RKO (cell line): ENCODE measurements around the gene PCDHA5.
A peak's percentile ranks its signal among the peaks of the same experiment; 100 is the strongest.
"Not testable (repeated sequence)": the region's sequence is repeated elsewhere in the genome, so short reads cannot be mapped to it uniquely, and the experiment has no call there.

Experiments used
- DNase-seq: peaks from one replicate; pipeline ENCODE4 v3.0.0-alpha.2; 2016; ENCODE audit warnings: low spot score

Gene PCDHA5

DNA sequence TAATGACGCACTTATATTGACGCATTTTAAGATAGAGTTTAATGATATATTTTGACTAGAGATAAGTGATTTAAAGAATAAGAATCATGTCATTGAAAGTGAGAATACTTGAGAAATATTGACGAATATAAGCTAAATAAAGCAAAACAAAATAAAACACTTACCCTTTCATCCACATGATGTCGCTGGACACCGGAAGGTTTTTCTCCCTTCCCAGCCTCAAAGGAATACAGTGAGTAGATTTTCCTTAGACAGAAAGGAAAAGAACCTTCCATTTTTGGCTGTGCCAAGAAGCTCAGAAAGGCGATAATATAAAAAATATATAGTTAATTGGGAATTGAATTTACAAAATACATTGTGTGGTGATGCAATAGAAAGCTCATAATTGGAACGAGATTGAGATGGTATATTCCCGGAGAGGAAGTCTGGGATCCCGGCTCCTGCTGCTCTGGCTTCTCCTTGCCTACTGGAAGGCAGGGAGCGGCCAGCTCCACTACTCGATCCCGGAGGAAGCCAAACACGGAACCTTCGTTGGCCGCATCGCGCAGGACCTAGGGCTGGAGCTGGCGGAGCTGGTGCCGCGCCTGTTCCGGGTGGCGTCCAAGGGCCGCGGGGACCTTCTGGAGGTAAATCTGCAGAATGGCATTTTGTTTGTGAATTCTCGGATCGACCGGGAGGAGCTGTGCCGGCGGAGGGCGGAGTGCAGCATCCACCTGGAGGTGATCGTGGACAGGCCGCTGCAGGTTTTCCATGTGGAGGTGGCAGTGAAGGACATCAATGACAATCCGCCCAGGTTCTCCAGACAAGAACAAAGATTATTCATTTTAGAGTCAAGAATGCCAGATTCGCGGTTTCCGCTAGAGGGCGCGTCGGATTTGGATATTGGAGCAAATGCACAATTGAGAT is at the start of gene PCDHA5:
PCDHA5 (plus strand) TSS at position 239 of the 906 bp plus-strand sequence.
- no peak for DNase-seq

DNA sequence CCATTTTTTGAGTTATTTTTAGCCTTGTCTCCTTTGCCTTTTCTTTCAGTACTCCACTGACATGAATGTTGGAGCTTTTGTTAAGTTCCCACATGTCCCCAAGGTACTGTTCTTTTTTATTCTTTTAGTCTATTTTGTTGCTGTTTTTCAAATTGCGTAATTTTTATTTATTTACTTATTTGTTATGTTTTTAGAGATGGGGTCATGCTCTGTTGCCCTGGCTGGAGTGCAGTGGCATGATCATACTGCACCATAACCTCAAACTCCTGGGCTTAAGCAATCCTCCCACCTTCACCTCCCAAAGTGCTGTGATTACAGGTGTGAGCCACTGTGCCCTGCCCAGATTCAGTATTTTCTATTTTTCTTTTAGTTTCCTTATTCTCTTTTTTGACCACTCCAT is 40.9 kb upstream of the PCDHA5 start:
- DNase-seq: no peak

DNA sequence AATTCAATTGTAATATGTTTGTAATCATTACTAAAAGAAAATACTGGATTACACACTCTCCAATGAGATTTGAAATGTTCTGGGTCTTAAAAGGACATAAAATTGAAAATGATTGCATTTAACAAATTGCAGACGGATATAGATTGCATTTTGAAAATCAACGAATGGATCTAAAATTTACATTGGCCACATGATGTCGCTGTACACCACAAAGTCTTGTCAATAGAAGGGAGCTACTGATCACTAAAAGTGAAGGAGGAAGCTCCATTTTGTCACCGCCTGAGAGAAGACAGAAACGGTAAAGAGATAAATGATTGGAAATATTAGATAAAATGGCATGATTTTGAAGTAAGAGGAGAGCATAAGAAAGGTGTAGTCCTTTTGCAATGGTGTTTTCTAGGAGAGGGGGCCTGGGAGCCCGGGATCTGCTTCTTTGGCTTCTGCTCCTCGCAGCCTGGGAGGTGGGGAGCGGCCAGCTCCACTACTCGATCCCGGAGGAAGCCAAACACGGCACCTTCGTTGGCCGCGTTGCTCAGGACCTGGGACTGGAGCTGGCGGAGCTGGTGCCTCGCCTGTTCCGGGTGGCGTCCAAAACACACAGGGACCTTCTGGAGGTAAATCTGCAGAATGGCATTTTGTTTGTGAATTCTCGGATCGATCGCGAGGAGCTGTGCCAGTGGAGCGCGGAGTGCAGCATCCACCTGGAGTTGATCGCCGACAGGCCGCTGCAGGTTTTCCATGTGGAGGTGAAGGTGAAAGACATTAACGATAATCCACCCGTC is 35.3 kb upstream of the PCDHA5 start, which contains the start of gene PCDHA1:
PCDHA1 (plus strand) TSS at position 236 of the 782 bp plus-strand sequence.
- DNase-seq: peak; percentile 57

DNA sequence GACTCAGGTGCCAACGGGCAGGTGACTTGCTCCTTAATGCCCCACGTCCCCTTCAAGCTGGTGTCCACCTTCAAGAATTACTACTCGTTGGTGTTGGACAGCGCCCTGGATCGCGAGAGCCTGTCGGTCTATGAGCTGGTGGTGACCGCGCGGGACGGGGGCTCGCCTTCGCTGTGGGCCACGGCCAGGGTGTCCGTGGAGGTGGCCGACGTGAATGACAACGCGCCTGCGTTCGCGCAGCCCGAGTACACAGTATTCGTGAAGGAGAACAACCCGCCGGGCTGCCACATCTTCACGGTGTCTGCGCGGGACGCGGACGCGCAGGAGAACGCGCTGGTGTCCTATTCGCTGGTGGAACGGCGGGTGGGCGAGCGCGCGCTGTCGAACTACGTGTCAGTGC is 34.0 kb upstream of the PCDHA5 start:
- not testable (repeated sequence) for DNase-seq

DNA sequence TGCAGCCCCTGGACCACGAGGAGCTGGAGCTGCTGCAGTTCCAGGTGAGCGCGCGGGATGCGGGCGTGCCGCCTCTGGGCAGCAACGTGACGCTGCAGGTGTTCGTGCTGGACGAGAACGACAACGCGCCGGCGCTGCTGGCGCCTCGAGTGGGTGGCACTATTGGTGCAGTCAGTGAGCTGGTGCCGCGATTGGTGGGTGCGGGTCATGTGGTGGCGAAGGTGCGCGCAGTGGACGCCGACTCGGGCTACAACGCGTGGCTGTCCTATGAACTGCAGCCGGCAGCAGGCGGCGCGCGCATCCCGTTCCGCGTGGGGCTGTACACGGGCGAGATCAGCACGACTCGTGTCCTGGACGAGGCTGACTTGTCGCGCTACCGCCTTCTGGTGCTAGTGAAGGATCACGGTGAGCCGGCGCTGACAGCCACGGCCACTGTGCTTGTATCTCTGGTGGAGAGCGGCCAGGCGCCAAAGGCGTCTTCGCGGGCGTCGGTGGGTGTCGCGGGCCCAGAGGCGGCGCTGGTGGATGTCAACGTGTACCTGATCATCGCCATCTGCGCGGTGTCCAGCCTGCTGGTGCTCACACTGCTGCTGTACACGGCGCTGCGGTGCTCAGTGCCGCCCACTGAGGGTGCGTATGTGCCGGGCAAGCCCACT is 33.4 kb upstream of the PCDHA5 start:
- DNase-seq: not testable (repeated sequence)

DNA sequence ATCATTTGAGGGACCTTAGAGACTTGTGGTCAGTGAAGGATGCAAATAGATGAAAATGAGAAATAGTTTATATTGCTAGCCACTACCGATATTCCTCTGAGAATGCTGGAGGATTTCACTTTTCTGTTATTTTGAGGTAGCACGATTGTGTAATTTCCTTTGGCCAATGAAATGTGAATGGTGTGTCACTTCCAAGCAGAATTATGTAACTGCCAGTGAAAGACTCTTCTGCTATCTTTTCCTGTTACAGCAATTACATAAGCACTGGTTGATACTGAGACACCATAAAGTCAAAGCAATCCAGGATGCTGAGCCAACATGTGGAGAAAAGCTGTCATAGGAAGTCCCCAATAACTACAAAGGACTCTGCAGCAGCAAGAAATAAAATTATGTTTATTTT is 30.3 kb upstream of the PCDHA5 start:
- peak; percentile 30 for DNase-seq

DNA sequence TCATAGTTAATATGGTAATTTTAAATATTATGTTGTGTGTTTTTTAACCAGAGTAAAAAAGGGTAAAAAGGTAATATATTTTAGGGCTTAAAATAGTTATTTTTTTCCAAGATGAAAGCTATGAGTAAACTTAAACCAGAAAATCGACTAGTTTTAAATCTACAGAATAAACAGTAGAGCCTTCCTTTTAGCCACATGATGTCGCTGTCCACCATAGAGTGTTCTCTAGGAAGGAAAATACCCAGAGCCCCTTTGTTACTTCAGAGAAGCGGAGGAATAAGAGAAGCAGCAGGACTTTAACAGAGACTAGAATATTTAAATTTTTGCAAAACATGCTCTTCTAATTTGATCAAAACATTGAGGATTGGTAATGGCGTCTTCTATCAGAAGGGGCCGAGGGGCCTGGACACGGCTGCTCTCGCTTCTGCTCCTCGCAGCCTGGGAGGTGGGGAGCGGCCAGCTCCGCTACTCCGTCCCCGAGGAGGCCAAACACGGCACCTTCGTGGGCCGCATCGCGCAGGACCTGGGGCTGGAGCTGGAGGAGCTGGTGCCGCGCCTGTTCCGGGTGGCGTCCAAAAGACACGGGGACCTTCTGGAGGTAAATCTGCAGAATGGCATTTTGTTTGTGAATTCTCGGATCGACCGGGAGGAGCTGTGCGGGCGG is 26.7 kb upstream of the PCDHA5 start, which contains the start of gene PCDHA2:
PCDHA2 (plus strand) TSS at position 258 of the 664 bp plus-strand sequence.
- peak; percentile 9 for DNase-seq

DNA sequence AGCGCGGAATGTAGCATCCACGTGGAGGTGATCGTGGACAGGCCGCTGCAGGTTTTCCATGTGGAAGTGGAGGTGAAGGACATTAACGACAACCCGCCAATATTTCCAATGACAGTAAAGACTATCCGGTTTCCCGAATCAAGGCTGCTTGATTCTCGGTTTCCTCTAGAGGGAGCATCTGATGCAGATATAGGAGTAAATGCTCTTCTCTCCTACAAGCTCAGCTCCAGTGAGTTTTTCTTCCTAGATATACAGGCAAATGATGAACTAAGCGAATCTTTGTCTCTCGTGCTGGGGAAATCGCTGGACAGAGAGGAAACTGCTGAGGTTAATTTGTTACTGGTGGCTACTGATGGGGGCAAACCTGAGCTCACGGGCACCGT is 26.2 kb upstream of the PCDHA5 start:
- DNase-seq: peak; percentile 38

DNA sequence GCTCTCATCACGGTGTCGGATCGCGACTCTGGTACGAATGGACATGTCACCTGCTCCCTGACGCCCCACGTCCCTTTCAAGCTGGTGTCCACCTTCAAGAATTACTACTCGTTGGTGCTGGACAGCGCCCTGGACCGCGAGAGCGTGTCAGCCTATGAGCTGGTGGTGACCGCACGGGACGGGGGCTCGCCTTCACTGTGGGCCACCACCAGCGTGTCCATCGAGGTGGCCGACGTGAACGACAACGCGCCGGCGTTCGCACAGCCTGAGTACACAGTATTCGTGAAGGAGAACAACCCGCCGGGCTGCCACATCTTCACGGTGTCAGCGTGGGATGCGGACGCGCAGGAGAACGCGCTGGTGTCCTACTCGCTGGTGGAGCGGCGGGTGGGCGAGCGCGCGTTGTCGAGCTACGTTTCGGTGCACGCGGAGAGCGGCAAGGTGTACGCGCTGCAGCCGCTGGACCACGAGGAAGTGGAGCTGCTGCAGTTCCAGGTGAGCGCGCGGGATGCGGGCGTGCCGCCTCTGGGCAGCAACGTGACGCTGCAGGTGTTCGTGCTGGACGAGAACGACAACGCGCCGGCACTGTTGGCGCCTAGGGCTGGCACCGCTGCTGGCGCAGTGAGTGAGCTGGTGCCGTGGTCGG is 25.2 kb upstream of the PCDHA5 start:
- not testable (repeated sequence) for DNase-seq

DNA sequence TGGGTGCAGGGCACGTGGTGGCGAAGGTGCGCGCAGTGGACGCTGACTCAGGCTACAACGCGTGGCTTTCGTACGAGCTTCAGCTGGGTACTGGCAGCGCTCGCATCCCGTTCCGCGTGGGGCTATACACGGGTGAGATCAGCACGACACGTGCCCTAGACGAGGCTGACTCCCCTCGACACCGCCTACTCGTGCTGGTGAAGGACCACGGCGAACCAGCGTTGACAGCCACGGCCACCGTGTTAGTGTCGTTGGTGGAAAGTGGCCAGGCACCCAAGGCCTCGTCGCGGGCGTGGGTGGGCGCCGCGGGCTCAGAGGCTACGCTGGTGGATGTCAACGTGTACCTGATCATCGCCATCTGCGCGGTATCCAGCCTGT is 24.7 kb upstream of the PCDHA5 start:
- no peak for DNase-seq

DNA sequence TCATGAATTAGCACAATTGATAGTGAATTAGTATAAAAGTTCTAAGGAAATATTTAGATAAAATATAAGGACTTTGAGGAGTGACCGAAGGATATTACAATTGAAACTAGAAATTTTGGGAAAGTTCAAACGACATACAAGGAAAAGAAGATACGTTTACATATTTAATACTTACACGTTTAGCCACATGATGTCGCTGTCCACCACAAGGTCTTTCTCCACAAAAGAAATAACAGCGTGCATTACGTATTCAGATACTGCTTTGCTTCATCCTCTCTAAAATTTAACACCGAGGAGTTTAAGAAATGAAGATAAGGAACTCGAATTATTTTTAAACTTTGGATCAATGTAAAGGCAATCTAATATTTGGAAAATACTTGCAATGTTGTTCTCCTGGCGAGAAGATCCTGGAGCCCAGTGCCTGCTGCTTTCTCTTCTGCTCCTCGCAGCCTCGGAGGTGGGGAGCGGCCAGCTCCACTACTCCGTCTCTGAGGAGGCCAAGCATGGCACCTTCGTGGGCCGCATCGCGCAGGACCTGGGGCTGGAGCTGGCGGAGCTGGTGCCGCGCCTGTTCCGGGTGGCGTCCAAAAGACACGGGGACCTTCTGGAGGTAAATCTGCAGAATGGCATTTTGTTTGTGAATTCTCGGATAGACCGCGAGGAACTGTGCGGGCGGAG is 20.5 kb upstream of the PCDHA5 start, which contains the start of gene PCDHA3:
PCDHA3 (plus strand) TSS at position 242 of the 678 bp plus-strand sequence.
- DNase-seq: peak; percentile 47

DNA sequence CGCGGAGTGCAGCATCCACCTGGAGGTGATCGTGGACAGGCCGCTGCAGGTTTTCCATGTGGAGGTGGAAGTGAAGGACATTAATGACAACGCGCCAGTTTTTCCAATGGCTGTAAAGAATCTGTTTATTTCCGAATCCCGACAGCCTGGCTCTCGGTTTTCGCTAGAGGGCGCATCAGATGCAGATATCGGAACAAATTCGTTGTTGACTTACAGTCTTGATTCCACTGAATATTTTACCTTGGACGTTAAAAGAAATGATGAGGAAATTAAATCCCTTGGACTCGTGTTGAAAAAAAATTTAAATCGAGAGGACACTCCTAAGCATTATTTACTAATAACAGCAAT is 19.9 kb upstream of the PCDHA5 start:
- no peak for DNase-seq

DNA sequence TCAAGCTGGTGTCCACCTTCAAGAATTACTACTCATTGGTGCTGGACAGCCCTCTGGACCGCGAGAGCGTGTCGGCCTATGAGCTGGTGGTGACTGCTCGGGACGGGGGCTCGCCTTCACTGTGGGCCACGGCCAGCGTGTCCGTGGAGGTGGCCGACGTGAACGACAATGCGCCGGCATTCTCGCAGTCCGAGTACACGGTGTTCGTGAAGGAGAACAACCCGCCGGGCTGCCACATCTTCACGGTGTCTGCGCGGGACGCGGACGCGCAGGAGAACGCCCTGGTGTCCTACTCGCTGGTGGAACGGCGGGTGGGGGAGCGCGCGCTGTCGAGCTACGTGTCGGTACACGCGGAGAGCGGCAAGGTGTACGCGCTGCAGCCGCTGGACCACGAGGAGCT is 19.0 kb upstream of the PCDHA5 start:
- not testable (repeated sequence) for DNase-seq

DNA sequence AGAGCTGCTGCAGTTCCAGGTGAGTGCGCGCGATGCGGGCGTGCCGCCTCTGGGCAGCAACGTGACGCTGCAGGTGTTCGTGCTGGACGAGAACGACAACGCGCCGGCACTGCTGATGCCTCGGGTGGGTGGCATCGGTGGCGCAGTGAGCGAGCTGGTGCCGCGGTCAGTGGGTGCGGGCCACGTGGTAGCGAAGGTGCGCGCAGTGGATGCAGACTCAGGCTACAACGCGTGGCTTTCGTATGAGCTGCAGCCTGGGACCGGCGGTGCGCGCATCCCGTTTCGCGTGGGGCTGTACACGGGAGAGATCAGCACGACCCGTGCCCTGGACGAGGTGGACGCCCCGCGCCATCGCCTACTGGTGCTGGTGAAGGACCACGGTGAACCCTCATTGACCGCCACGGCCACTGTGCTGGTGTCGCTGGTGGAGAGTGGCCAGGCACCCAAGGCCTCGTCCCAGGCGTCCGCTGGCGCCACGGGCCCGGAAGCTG is 18.6 kb upstream of the PCDHA5 start:
- no peak for DNase-seq

DNA sequence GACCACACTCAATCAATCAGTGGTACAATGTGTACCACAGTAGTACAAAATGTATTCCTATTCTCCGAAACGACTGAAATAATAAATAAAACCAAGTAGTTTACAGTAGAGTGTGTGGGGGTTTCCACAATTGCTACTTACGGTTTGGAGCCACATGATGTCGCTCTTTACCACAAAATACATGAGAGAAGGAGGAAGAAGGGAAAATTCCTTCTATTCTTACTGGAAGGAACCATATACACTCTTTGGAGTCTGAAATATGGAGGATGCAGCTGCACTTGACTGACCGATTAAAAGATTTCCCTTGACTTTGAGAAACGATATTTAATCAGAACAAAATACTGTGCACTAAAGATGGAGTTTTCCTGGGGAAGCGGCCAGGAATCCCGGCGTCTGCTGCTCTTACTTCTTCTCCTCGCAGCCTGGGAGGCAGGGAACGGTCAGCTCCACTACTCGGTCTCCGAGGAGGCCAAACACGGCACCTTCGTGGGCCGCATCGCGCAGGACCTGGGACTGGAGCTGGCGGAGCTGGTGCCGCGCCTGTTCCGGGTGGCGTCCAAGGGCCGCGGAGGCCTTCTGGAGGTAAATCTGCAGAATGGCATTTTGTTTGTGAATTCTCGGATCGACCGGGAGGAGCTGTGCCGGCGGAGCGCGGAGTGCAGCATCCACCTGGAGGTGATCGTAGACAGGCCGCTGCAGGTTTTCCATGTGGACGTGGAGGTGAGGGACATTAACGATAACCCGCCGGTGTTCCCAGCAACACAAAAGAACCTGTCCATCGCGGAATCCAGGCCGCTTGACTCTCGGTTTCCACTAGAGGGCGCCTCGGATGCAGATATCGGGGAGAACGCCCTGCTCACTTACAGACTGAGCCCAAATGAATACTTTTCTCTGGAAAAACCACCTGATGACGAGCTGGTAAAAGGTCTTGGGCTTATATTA is 14.3 kb upstream of the PCDHA5 start, which contains the start of gene PCDHA4:
PCDHA4 (plus strand) TSS at position 235 of the 942 bp plus-strand sequence.
- DNase-seq: peak; percentile 27

DNA sequence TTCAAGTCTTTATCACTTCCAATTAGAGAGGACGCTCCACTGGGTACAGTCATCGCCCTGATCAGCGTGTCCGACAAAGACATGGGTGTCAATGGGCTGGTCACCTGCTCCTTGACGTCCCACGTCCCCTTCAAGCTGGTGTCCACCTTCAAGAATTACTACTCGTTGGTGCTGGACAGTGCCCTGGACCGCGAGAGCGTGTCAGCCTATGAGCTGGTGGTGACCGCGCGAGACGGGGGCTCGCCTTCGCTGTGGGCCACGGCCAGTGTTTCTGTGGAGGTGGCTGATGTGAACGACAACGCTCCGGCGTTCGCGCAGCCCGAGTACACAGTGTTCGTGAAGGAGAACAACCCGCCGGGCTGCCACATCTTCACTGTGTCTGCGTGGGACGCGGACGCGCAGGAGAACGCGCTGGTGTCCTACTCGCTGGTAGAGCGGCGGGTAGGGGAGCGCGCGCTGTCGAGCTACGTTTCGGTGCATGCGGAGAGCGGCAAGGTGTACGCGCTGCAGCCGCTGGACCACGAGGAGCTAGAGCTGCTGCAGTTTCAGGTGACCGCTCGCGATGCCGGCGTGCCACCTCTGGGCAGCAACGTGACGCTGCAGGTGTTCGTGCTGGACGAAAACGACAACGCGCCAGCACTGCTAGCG is 13.0 kb upstream of the PCDHA5 start:
- DNase-seq: not testable (repeated sequence)

DNA sequence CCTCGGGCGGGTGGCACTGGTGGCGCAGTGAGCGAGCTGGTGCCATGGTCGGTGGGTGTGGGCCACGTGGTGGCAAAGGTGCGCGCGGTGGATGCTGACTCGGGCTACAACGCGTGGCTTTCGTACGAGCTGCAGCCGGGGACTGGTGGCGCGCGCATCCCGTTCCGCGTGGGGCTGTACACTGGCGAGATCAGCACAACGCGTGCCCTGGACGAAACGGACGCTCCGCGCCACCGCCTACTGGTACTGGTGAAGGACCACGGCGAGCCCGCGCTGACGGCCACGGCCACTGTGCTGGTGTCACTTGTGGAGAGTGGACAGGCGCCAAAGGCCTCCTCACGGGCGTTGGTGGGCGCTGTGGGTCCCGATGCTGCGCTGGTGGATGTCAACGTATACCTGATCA is 12.5 kb upstream of the PCDHA5 start:
- no peak for DNase-seq

DNA sequence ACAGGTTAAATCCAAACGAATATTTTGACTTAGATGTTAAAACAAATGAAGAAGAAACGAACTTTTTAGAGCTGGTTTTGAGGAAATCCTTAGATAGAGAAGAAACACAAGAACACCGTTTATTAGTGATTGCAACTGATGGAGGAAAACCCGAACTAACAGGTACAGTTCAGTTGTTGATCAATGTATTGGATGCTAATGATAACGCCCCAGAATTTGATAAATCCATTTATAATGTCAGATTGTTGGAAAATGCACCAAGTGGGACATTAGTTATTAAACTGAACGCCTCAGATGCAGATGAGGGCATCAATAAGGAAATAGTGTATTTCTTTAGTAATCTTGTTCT is 842 bp downstream of the PCDHA5 start:
- no peak for DNase-seq

DNA sequence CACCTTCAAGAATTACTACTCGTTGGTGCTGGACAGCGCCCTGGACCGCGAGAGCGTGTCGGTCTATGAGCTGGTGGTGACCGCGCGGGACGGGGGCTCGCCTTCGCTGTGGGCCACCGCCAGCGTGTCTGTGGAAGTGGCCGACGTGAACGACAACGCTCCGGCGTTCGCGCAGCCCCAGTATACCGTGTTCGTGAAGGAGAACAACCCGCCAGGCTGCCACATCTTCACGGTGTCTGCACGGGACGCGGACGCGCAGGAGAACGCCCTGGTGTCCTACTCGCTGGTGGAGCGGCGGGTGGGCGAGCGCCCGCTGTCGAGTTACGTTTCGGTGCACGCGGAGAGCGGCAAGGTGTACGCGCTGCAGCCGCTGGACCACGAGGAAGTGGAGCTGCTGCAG is 1.6 kb downstream of the PCDHA5 start:
- DNase-seq: not testable (repeated sequence)
